HG03064 (cell line): ENCODE results near the gene PPM1E.

ENCODE experiments used
- ATAC-seq: cut with Tn5 transposase; IDR thresholded peaks from one replicate; pipeline ENCODE4 v1.9.1; 2021; ENCODE audit warnings: low read depth; ENCODE audit not compliant: unreplicated experiment

Gene PPM1E

GRCh38 chr17:59027750-59028149, 272.1 kb downstream of the PPM1E start:
- no peak for ATAC-seq

- no peak for ATAC-seq
These were observed 272.7 kb downstream of the PPM1E start for GRCh38 chr17:59028328-59028727.

GRCh38 chr17:59030811-59031210, 275.2 kb downstream of the PPM1E start:
- ATAC-seq = no peak
